ENCODE results near the gene C19orf81. TPM values are rescaled to one million over a fixed set of nuclear protein-coding genes. Genes with fewer than 3 reads are reported as not detected.

C19orf81 gene
- total RNA-seq, 4 donors from 2014 or later: not detected

GRCh38 chr19:50636317-50637085 is 12.7 kb upstream of the C19orf81 start:
- peaks cover 0 to 3% (median 0%) of the 10 kb centered on the region in 4 donors for H3K4me1 ChIP-seq
- peaks cover 0 to 50% (median 14%) of the 10 kb centered on the region in 4 donors for H3K9me3 ChIP-seq
- H3K4me3 ChIP-seq: no peak overlapping the region
- WGBS, 2 donors: 75 to 79% methylated on average over 5 of the region's 5 CpGs
- no peak for DNase-seq (ENCODE audit: low spot score in 2 of 2)
- H3K27ac ChIP-seq: no peak overlapping the region
- TF ChIP-seq, protein P1, sequence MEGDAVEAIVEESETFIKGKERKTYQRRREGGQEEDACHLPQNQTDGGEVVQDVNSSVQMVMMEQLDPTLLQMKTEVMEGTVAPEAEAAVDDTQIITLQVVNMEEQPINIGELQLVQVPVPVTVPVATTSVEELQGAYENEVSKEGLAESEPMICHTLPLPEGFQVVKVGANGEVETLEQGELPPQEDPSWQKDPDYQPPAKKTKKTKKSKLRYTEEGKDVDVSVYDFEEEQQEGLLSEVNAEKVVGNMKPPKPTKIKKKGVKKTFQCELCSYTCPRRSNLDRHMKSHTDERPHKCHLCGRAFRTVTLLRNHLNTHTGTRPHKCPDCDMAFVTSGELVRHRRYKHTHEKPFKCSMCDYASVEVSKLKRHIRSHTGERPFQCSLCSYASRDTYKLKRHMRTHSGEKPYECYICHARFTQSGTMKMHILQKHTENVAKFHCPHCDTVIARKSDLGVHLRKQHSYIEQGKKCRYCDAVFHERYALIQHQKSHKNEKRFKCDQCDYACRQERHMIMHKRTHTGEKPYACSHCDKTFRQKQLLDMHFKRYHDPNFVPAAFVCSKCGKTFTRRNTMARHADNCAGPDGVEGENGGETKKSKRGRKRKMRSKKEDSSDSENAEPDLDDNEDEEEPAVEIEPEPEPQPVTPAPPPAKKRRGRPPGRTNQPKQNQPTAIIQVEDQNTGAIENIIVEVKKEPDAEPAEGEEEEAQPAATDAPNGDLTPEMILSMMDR (IDR thresholded peaks at IDR 0.05): no peak
- H3K27me3 ChIP-seq: peaks cover 0 to 45% of the 10 kb centered on the region in 2 donors
- H3K36me3 ChIP-seq: no peaks in the 10 kb centered on the region

GRCh38 chr19:50638600-50638999 is 10.6 kb upstream of the C19orf81 start:
- peaks cover 0 to 61% of the 10 kb centered on the region in 2 donors for H3K27me3 ChIP-seq
- WGBS, 2 donors: 45 to 48% methylated on average over 10 of the region's 10 CpGs
- H3K9me3 ChIP-seq: peaks cover 0 to 30% (median 9%) of the 10 kb centered on the region in 4 donors
- no peak for DNase-seq (ENCODE audit: low spot score in 2 of 2)
- H3K36me3 ChIP-seq: no peaks in the 10 kb centered on the region
- H3K4me1 ChIP-seq: peaks cover 0 to 3% (median 0%) of the 10 kb centered on the region in 4 donors
- no peak overlapping the region for H3K4me3 ChIP-seq
- TF ChIP-seq, protein P1 (IDR thresholded peaks at IDR 0.05): no peak
- TF ChIP-seq EP300 (IDR thresholded peaks at IDR 0.05) (no peak), POLR2A (IDR thresholded peaks at IDR 0.05) (no peak)
- H3K27ac ChIP-seq: no peak overlapping the region

- Histone ChIP-seq H3K36me3 (no peaks in the 10 kb centered on the region), H3K9me3 (peaks cover 0 to 22% (median 3%) of the 10 kb centered on the region in 4 donors), H3K27me3 (peaks cover 0 to 61% of the 10 kb centered on the region in 2 donors), H3K4me3 (peak within 1 kb of the TSS in 2 of 4 donors; percentile 1 to 45), H3K4me1 (peaks cover 0 to 3% (median 0%) of the 10 kb centered on the region in 4 donors), H3K27ac (no peak within 1 kb of the TSS)
- TF ChIP-seq, protein P1 (IDR thresholded peaks at IDR 0.05): no peak
- TF ChIP-seq EP300 (IDR thresholded peaks at IDR 0.05) (no peak), POLR2A (IDR thresholded peaks at IDR 0.05) (no peak)
- DNase-seq (ENCODE audit: low spot score in 2 of 2): no peak
- WGBS, 2 donors: 4 to 9% methylated on average over 31 to 66 of the region's 76 CpGs
Observed at GRCh38 chr19:50639121-50640112, 9.8 kb upstream of the C19orf81 start, which contains the start of gene SYT3. TSS of gene SYT3 (minus strand) at chr19:50639881. CDS start at chr19:50637411, 2,470 bp downstream.

- 53 to 55% methylated on average over 2 of the region's 2 CpGs for WGBS, 2 donors
- H3K36me3 ChIP-seq: no peaks in the 10 kb centered on the region
- TF ChIP-seq POLR2A (IDR thresholded peaks at IDR 0.05) (no peak), EP300 (IDR thresholded peaks at IDR 0.05) (no peak)
- TF ChIP-seq, protein P1 (IDR thresholded peaks at IDR 0.05): no peak
- H3K27me3 ChIP-seq: peaks cover 0 to 61% of the 10 kb centered on the region in 2 donors
- H3K4me1 ChIP-seq: peaks cover 0 to 3% (median 0%) of the 10 kb centered on the region in 4 donors
- no peak for DNase-seq (ENCODE audit: low spot score in 2 of 2)
- no peak overlapping the region for H3K27ac ChIP-seq
- H3K9me3 ChIP-seq: peaks cover 0 to 13% (median 0%) of the 10 kb centered on the region in 4 donors
- no peak overlapping the region for H3K4me3 ChIP-seq
Observed at GRCh38 chr19:50640368-50640767, 8.9 kb upstream of the C19orf81 start.
